Measurements from ENCODE around the gene DCDC1. TPM values are rescaled to one million over a fixed set of nuclear protein-coding genes. Genes with fewer than 3 reads are reported as not detected.

DCDC1 gene
- total and polyA plus RNA-seq, 2 donors (not counting 1 experiment from before 2014, with no cell fraction given), result 0.05 to 0.17 TPM

DNA sequence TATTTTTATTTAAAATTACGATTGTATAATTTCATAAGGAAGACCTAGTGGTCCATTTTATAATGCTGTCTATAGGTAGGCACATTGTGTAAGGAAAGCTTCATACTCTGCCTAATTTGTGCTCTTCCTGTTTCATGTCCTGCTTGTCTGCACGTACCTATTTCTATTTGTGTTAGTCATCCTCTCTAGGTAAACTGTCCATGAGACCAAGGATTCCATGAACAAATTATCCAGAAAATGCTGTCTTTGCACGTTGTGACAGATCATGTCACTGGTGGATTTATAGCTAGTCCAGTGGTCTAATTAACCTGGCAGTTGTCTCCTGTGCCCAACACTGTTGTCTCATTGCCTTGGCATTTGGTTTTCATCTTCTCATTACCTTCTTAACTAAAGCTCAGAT is 44.8 kb upstream of the DCDC1 start:
- H3K79me2 ChIP-seq (ENCODE audit: control insufficient read depth, insufficient read depth, low read length), result no peaks in the 10 kb centered on the region
- no peaks in the 10 kb centered on the region for H4K20me1 ChIP-seq (ENCODE audit: control insufficient read depth, extremely low read depth, insufficient read depth, low read length)
- H3K36me3 ChIP-seq (ENCODE audit: control insufficient read depth, insufficient read depth, low read length), result no peaks in the 10 kb centered on the region
- DNase-seq (ENCODE audit: low read depth in 2 of 2), result no peak
- no peaks in the 10 kb centered on the region for H3K27me3 ChIP-seq (ENCODE audit: control insufficient read depth, insufficient read depth, low read length)
- no peak overlapping the region for H3K4me3 ChIP-seq (replicated peaks in 1 of 4; ENCODE audit: control extremely low read depth in 1 of 4, insufficient read depth in 1 of 4, low read depth in 3 of 4, low read length in 4 of 4)
- H3K9me3 ChIP-seq (ENCODE audit: control insufficient read depth, insufficient read depth, low read depth, low read length), result no peaks in the 10 kb centered on the region
- no peak overlapping the region for H2AFZ ChIP-seq (ENCODE audit: low read length)
- no peak overlapping the region for H3K9ac ChIP-seq (ENCODE audit: insufficient read depth, low read length)
- H3K27ac ChIP-seq (ENCODE audit: insufficient read depth, low read length), result no peak overlapping the region
- no peak overlapping the region for H3K4me2 ChIP-seq (ENCODE audit: extremely low read depth, insufficient read depth, low read length)
- H3K4me1 ChIP-seq (ENCODE audit: control insufficient read depth, extremely low read depth, insufficient read depth, low read length), result no peaks in the 10 kb centered on the region
- TF ChIP-seq EZH2 (IDR thresholded peaks at IDR 0.05; ENCODE audit: low read length, missing control alignments), result no peak
- TF ChIP-seq, protein P1, sequence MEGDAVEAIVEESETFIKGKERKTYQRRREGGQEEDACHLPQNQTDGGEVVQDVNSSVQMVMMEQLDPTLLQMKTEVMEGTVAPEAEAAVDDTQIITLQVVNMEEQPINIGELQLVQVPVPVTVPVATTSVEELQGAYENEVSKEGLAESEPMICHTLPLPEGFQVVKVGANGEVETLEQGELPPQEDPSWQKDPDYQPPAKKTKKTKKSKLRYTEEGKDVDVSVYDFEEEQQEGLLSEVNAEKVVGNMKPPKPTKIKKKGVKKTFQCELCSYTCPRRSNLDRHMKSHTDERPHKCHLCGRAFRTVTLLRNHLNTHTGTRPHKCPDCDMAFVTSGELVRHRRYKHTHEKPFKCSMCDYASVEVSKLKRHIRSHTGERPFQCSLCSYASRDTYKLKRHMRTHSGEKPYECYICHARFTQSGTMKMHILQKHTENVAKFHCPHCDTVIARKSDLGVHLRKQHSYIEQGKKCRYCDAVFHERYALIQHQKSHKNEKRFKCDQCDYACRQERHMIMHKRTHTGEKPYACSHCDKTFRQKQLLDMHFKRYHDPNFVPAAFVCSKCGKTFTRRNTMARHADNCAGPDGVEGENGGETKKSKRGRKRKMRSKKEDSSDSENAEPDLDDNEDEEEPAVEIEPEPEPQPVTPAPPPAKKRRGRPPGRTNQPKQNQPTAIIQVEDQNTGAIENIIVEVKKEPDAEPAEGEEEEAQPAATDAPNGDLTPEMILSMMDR (conservative IDR thresholded peaks at IDR 0.05 in 1 of 2, IDR thresholded peaks at IDR 0.05 in 1 of 2; ENCODE audit: low read depth in 1 of 2, low read length in 2 of 2), result no peak

DNA sequence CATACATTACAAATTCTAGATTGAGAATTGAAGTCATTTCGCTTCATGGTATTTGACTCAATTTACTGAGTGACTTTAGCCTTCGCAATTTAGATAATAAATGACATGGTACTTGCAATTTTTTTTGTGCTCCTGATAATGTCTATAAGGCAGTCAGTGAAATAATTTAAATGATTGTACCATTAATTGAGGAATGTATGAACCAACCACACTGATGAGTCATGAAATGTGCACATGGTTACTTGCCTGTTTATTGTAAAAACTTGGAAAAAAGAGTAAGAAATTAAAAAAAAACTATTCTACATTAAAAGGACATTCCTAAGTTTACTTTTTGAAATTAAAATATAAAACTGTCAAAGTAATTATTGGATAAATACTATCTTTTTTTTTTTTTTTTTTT is 43.4 kb upstream of the DCDC1 start:
- H2AFZ ChIP-seq (ENCODE audit: low read length), result no peak overlapping the region
- no peak overlapping the region for H3K27ac ChIP-seq (ENCODE audit: insufficient read depth, low read length)
- H4K20me1 ChIP-seq (ENCODE audit: control insufficient read depth, extremely low read depth, insufficient read depth, low read length), result no peaks in the 10 kb centered on the region
- no peaks in the 10 kb centered on the region for H3K9me3 ChIP-seq (ENCODE audit: control insufficient read depth, insufficient read depth, low read depth, low read length)
- H3K27me3 ChIP-seq (ENCODE audit: control insufficient read depth, insufficient read depth, low read length), result no peaks in the 10 kb centered on the region
- no peak overlapping the region for H3K9ac ChIP-seq (ENCODE audit: insufficient read depth, low read length)
- H3K4me2 ChIP-seq (ENCODE audit: extremely low read depth, insufficient read depth, low read length), result no peak overlapping the region
- TF ChIP-seq, protein P1 (conservative IDR thresholded peaks at IDR 0.05 in 1 of 2, IDR thresholded peaks at IDR 0.05 in 1 of 2; ENCODE audit: low read depth in 1 of 2, low read length in 2 of 2), result no peak
- no peak for TF ChIP-seq EZH2 (IDR thresholded peaks at IDR 0.05; ENCODE audit: low read length, missing control alignments)
- DNase-seq (ENCODE audit: low read depth in 2 of 2), result peak; percentile 65 to 82
- no peak overlapping the region for H3K4me3 ChIP-seq (replicated peaks in 1 of 4; ENCODE audit: control extremely low read depth in 1 of 4, insufficient read depth in 1 of 4, low read depth in 3 of 4, low read length in 4 of 4)
- H3K36me3 ChIP-seq (ENCODE audit: control insufficient read depth, insufficient read depth, low read length), result no peaks in the 10 kb centered on the region
- H3K79me2 ChIP-seq (ENCODE audit: control insufficient read depth, insufficient read depth, low read length), result no peaks in the 10 kb centered on the region
- no peaks in the 10 kb centered on the region for H3K4me1 ChIP-seq (ENCODE audit: control insufficient read depth, extremely low read depth, insufficient read depth, low read length)

DNA sequence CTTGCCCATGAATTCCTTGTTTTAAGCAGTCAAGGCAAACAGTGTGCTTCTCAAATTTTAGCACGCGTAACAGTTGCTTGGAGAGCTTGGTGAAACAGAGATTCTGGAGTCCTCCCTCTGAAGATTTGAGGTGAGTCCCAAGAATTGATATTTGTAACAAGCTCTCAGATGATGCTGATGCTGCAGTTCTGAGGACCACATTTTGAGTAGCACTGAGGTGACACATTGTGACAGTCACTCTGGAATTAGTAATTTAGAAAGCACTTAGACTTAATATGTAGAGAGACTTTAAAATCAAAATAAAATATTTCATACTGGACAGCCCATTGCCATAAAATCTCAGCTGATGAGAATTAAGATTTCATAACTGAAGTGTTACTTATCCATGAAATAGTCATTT is 38.7 kb upstream of the DCDC1 start:
- H3K9ac ChIP-seq (ENCODE audit: insufficient read depth, low read length), result no peak overlapping the region
- no peaks in the 10 kb centered on the region for H3K36me3 ChIP-seq (ENCODE audit: control insufficient read depth, insufficient read depth, low read length)
- no peaks in the 10 kb centered on the region for H3K4me1 ChIP-seq (ENCODE audit: control insufficient read depth, extremely low read depth, insufficient read depth, low read length)
- no peak for DNase-seq (ENCODE audit: low read depth in 2 of 2)
- no peak overlapping the region for H3K4me3 ChIP-seq (replicated peaks in 1 of 4; ENCODE audit: control extremely low read depth in 1 of 4, insufficient read depth in 1 of 4, low read depth in 3 of 4, low read length in 4 of 4)
- no peak overlapping the region for H3K4me2 ChIP-seq (ENCODE audit: extremely low read depth, insufficient read depth, low read length)
- H3K79me2 ChIP-seq (ENCODE audit: control insufficient read depth, insufficient read depth, low read length), result no peaks in the 10 kb centered on the region
- TF ChIP-seq EZH2 (IDR thresholded peaks at IDR 0.05; ENCODE audit: low read length, missing control alignments), result no peak
- TF ChIP-seq, protein P1 (conservative IDR thresholded peaks at IDR 0.05 in 1 of 2, IDR thresholded peaks at IDR 0.05 in 1 of 2; ENCODE audit: low read depth in 1 of 2, low read length in 2 of 2), result no peak
- no peaks in the 10 kb centered on the region for H3K27me3 ChIP-seq (ENCODE audit: control insufficient read depth, insufficient read depth, low read length)
- H4K20me1 ChIP-seq (ENCODE audit: control insufficient read depth, extremely low read depth, insufficient read depth, low read length), result no peaks in the 10 kb centered on the region
- H3K9me3 ChIP-seq (ENCODE audit: control insufficient read depth, insufficient read depth, low read depth, low read length), result no peaks in the 10 kb centered on the region
- no peak overlapping the region for H3K27ac ChIP-seq (ENCODE audit: insufficient read depth, low read length)
- no peak overlapping the region for H2AFZ ChIP-seq (ENCODE audit: low read length)
